ENCODE results near the gene TRIM34.
"Not testable (repeated sequence)": the region's sequence is repeated elsewhere in the genome, so short reads cannot be mapped to it uniquely, and the experiment has no call there.

Gene TRIM34

DNA sequence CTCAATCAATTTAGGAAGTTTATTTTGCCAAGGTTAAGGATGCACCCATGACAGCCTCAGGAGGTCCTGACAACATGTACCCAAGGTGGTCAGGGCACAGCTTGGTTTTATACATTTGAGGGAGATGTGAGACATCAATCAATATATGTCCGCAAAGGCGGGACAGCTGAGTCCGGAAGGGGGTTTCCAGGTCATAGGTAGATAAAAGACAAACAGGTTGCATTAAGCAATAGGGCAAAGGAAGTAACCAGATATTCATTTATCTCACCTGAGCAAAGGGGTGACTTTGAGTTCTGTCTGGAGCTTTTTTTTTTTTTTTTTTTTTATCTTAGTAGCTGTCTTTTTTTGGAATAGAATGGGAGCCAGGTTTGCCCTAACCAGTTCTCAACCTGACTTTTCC is 2.0 kb upstream of the TRIM34 start:
- DNase-seq: no peak

DNA sequence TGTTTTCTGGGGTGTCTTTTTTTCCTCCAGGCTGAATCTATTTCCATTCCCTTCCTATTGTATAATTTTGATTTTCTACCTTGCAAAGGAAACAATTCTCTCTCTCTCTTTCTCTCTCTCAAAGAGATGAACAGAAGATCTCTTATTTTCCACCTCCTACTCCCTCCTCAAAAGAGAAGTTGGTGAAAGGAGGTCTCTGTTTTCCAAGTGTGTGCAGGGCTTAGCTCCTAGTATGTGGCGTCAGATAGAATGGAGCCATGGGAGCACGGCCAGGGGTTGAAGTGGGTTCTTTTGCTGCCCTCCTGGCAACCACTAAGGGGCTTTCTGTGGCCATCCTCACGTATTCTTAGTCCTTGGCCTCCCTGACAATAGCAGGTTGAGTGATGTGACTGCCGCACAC is 480 bp downstream of the TRIM34 start:
- DNase-seq: no peak

DNA sequence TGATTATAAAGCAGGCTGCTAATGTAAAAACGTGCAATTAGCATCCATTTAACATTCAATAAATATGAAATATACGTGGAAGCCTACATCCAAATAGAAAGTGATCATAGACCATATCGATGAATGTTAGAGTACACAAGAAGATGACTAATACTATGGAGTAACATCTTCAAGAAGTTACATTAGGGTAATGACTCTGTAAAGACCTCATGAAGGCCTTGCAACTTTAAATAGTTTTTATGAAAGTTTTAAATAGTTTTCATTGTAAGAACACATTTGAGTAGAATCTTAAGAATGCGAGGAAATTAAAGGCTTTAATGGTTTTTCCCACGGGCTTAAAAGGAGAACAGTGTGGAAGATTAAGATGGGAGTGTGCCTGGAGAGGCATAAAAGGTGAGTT is 1.4 kb downstream of the TRIM34 start:
- no peak for DNase-seq

DNA sequence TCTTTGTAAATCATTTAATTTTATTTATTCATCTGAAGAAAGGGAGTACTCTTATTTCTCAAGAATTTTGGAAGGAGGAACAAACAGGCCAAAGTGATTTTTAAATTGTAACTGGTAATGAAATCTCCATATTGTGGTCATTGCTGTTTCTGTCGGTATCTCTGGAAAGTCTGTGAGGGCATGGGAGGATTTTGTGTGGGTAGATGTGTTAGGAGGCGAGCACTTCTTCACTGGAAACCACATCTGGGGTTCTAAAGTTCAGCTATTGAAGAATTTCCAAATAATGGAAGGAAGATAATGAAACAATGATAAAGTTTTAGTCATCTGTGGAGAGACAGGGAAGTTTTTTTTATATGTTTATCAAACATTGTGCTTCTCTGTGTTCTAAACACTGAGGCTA is 6.6 kb downstream of the TRIM34 start:
- DNase-seq: no peak

DNA sequence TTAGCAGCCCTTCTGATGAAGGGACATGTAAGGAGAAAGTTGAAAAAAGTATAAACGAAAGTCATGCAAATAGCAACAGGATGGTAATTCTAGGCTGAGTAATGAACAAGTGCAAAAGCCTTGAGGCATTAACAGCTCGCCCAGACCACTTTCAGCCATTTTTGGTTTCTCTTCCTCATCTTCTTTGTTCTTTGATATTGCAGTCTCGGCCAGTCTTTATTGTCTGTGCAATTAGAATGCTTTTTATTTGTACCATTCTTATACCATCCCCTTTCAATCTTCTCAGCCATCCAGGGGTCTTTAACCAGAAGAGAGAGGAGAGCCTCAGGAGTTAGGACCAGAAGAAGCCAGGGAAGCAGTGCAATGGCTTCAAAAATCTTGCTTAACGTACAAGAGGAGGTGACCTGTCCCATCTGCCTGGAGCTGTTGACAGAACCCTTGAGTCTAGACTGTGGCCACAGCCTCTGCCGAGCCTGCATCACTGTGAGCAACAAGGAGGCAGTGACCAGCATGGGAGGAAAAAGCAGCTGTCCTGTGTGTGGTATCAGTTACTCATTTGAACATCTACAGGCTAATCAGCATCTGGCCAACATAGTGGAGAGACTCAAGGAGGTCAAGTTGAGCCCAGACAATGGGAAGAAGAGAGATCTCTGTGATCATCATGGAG is 7.3 kb downstream of the TRIM34 start:
- DNase-seq: no peak

DNA sequence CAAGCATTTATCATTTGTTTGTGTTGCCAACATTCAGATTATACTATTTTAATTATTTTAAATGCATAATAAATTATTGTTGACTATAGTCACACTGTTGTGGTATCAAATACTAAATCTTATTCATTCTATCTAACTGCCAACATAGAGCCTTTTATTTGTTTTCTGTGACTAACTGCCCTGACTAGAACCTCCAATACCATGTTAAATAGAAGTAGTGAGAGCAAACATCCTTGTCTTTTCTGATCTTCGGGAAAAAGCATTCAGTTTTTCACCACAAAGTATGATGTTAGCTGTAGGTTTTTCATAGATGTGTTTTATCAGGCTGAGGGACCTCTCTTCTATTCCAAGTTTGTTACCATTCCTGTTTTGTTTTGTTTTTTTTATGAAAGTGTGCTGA is 15.2 kb downstream of the TRIM34 start:
- DNase-seq: no peak

DNA sequence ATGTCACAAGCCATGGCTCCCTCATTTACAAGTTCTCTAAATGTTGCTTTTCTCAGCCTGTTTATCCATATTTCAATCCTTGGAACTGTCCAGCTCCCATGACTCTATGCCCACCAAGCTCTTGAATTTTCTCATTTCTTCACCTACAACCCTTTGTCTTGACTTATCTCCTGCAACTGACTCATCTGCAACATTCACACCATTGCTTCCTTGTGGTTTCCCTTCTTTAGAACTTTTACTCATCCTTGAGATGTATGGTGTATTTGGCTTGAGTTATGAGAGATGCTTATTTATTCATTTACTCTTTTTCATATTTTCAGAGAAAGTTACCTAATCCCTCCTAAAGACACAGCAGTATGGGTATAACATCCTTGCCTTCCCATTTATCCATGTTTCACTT is 18.8 kb downstream of the TRIM34 start:
- DNase-seq: no peak

DNA sequence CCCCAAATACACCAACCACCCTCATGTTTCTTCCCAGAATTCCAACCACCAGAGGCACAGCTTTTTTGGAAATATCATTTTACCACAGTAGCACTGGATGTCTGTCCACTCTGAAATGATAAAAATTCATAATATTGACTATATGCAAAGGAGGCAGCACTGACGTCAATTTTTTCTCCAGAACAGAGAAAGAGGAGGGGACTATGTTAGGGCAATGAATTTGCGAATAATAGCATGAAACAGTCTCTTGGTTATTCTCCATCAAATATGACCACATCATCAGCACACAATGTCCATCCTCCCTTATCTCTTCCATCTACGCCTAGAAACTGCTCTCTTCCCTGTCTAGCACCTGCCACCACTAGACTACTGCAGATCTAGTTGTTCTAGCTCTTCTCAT is 21.3 kb downstream of the TRIM34 start:
- DNase-seq: no peak

DNA sequence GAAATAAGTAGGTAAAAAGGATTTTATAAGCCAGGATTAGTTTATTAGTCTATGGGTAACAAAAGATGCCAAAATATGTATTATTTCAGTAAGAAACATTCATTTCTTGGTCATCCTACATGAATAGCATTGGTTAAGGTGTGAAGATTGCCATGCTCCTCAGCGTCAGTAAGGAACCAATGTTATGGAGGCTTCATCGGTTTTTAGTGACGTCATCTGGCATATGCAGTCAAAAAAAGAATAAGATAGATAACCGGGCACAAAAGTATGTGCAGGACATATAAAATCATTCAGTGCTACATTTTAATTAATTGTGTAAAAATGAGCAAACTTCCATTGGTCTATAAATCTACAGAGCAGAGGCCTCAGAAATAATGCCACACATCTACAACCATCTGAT is 30.7 kb downstream of the TRIM34 start:
- DNase-seq: no peak

DNA sequence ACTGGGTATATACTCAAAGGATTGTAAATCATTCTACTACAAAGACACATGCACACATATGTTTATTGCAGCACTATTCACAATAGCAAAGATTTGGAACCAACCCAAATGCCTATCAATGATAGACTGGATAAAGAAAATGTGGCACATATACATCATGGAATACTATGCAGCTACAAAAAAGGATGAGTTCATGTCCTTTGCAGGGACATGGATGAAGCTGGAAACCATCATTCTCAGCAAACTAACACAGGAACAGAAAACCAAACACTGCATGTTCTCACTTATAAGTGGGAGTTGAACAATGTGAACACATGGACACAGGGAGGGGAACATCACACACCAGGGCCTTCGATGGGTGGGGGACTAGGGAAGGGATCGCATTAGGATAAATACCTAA is 32.2 kb downstream of the TRIM34 start:
- not testable (repeated sequence) for DNase-seq

DNA sequence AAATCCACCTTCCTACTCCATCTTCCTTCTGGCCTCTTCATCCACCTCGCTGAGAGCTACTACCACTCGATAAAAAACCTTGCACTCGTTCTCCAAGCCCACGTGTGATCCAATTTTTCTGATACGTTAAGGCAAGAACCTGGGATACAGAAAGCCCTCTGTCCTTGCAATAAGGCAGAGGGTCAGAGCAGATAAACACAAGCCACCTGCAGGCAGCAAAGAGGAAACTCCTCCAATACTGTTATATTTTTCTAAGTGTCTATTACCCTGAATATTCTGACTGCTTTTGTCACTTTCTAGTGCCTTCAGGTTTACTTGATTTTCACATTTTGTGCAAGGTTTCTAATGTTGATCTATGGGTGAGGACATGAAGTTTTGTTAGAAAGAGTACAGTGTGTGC is 33.5 kb downstream of the TRIM34 start:
- no peak for DNase-seq

DNA sequence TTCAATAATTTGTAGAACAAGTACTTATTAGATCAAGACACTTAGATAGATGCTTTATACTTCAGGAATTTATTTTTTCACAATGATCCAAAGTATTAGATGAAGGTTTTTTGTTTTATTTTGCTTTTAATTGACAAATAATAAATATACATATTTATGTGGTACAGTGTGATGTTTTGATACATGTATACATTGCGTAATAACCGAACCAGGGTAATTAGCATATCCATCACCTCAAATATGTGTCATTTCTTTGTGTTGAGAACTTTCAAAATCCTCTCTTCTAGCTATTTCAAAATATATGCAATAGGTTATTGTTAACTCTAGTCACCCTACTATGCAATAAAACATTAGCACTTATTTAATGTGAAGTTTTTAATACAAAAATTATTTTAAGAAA is 38.7 kb downstream of the TRIM34 start:
- DNase-seq: no peak

DNA sequence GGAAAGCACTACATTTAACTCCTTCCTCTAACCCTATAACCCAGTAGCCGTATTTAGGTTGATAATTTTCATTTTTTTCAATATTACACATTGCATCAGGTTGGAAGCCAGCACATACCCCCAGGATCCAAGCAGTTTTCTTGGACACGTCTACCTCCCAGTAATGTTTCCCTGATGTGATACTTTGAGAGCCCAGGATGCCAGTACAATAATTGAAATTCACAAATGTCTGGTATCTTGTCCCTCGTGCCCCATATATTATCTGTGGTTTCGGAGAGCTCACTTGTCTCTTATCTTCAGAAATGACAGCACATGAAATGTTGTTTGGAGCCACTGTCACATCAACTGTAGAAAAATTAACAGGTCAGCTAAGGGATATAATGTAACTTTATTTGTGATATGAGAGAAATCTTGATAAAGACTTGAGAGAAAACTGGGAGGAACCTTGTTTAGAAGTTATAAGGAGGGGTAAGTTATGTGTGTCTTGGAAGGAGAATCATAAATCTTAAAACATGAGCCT is 40.3 kb downstream of the TRIM34 start:
- no peak for DNase-seq

DNA sequence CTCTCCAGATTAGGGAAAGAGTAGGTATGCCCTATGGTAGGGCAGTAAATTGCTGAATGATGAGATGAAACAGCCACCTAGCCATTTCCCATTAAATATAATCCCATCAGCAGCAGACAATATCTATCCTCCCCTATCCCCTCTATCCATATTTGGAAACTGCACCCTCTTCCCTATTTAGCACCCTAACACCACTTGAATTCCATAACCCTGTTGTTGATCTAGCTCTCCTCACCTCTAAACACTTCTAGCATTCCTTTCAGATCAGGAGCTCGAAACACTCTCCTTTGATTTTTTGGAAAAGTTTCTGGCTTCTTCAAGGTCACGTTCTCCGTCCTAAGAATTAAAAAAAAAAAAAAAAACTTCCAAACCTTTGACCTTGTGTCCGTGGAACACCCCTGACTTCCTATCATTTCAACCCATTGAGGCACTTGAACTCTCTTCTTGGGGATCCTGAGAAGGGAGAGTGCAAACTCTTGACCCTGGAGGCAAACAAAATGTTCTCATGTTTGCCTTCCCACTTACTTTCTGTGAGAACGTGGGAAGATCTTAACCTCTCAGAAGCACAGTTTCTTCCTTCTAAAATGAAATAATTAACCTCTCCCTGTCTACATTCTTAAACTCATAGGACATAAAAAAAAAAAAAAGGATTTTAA is 41.1 kb downstream of the TRIM34 start:
- no peak for DNase-seq

DNA sequence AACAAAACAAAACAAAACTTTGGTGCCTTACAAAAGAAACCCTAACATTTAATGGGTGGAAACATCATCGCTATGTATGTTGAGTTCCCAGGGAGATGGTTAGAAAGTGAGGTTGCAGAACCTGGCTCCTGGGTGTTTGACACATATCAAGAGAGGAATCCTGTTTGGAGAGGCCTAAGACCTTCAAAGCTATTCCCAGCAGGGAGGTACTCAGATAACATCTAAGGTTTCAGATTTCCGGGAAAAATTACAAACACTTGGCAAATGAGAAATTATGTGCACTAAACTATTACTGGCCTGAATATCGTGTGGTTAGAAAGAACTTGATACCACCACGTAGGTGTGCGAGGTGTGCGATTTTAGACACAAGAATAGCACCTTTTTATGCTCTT is 41.6 kb downstream of the TRIM34 start:
- no peak for DNase-seq

DNA sequence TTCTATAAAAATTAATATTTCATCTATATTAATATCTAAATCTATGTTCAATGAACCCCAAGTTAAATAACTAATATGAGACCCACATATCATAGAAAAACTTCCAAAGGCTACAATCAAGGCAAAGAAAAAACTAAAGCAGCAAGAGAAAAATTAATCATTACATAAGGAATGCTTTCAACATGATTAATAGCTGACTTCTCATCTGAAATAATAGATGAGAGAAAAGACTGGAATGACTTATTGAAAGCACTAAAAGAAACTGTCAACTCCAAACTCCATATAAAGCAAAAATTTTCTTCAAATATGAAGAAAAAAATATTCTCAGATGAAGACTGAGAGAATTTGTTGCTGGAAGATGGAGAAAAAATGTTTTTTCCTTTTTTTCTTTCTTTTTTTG is 47.0 kb downstream of the TRIM34 start:
- DNase-seq: no peak

DNA sequence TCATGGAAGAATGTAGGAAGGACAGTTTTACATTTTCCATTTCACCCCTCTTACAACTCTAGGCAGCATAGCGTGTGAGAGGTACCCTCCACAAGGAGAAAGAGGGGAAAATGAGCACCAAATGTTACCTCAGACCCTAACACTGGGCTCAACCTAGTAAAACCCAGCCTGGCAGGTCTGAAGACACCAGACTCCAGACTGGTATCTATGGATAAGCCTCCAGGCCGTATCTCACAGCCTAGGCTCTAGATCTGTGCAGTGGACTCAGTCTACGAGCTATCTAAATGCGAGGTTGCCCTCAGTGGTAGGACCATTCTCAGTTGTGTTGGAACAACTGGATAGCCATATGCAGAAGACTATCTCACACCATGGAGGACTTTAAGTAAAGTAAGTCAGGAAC is 49.6 kb downstream of the TRIM34 start:
- DNase-seq: no peak

DNA sequence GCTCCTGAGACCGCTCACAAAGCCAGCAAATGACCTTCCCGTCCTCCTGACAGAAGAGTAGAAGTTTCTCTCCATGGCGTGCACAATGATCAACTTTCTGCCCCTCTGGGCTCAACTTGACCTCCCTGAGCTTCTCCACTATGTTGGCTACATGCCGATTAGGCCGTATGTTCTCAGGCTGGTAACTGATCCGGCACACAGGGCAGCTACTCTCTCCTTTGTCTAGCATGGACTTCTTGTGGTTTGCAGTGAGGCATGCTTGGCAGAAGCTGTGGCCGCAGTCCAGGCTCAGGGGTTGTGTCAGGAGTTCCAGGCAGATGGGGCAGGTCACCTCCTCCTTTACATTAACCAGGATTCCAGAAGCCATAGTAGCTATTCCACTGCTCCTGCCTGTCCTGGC is 55.0 kb downstream of the TRIM34 start:
- DNase-seq: no peak

DNA sequence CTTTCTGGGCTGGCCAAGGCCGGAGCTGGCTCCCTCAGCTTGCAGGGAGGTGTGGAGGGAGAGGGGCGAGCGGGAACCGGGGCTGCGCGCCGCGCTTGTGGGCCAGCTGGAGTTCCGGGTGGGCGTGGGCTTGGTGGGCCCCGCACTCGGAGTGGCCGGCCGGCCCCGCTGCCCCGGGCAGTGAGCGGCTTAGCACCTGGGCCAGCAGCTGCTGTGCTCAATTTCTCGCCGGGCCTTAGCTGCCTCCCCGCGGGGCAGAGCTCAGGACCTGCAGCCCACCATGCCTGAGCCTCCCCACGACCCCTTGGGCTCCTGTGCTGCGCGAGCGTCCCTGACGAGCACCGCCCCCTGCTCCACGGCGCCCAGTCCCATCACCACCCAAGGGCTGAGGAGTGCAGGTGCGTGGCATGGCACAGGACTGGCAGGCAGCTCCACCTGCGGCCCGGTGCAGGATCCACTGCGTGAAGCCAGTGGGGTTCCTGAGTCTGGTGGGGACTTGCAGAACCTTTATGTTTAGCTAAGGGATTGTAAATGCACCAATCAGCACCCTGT is 58.2 kb downstream of the TRIM34 start:
- DNase-seq: not testable (repeated sequence)

DNA sequence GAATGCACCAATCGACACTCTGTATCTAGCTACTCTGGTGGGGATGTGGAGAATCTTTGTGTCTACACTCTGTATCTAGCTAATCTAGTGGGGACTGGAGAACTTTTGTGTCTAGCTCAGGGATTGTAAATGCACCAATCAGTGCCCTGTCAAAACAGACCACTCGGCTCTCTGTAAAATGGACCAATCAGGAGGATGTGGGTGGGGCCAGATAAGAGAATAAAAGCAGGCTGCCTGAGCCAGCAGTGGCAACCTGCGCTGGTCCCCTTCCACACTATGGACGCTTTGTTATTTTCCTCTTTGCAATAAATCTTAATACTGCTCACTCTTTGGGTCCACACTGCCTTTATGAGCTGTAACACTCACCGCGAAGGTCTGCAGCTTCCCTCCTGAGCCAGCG is 58.8 kb downstream of the TRIM34 start:
- DNase-seq: peak; percentile 41

DNA sequence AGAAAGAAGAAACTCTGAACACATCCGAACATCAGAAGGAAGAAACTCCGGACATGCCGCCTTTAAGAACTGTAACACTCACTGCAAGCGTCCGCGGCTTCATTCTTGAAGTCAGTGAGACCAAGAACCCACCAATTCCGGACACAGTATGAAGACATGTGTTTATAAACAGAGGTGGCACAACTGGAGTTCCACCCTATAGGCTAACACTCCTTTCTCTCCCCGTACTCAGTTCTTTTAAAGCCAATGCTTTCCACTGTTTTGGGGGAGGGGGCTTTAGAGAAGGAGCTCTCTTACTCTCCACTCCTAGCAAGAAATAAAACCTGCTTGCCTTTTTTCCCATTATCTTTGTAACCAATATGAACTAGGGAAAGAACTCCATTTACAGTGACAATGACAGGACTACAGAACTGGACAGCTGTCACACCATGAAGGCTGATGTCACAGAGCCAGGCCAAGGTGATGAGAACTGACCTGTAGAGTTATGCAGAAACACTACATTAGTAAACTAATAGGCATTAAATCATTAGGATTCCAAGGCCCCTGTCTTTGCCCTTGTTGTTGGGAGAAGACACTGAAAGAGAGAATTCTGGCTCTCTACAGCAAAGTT is 59.3 kb downstream of the TRIM34 start:
- no peak for DNase-seq

DNA sequence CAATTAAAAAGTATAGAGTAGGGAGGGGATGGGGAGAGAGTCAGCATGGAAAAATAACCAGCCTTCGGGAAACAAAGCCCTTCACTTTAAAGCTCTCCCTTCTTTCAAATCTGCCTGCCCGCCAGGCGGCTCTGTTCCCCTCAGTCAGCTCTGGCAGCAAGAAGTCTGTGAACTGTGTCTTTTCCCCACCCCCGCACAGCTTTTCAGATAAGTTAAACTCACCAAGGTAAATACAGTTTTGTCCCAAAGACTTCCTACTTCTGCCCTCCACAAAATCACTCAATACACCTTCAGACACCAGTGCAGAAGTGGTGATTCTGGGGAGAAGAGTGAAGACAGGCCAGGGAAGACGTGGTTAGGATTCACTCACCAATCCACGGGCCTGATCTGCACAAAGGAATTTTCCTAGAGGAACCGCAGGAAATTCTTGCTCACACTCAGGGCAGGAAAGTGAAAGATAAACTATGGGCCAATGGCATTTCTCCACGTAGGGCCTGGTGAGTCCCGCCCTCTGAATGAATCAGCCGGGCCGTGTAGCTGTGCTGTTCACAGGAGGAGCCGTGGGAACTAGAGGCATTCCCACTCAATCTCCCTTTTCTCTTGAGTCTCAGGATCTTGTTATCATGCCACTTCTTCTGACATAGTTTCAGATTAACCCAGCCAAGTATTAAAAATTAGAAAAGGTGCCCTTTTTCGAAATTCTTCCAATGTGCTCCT is 60.0 kb downstream of the TRIM34 start, which contains the start of gene TRIM5:
Gene TRIM5 (minus strand): TSS at position 429 of the 717 bp plus-strand sequence. CDS start 4,897 bp downstream, outside the sequence.
- DNase-seq: peak; percentile 66

DNA sequence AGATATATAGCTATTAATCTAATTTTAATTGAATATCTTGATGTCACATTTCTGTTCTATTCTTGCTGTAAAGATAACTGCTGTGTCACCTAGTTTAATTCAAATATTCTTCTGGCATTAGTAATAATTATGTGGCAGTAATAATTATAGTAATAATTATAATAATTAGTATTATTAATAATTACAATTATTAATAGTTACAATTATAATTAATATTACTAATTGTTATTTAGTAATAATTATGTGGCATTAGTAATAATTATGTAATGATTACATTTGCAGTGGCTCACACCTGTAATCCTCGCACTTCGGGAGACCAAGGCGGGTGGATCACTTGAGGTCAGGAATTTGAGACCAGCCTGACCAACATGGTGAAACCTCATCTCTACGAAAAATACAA is 61.6 kb downstream of the TRIM34 start:
- no peak for DNase-seq

Data from activated CD4-positive, CD25-positive, alpha-beta regulatory T cell treated with anti-CD3 and anti-CD28 coated beads, Interleukin-2, amount 50 U/mL, for 72 hours (primary cell).